Measurements from ENCODE around the gene SNAI3.

SNAI3 gene

DNA sequence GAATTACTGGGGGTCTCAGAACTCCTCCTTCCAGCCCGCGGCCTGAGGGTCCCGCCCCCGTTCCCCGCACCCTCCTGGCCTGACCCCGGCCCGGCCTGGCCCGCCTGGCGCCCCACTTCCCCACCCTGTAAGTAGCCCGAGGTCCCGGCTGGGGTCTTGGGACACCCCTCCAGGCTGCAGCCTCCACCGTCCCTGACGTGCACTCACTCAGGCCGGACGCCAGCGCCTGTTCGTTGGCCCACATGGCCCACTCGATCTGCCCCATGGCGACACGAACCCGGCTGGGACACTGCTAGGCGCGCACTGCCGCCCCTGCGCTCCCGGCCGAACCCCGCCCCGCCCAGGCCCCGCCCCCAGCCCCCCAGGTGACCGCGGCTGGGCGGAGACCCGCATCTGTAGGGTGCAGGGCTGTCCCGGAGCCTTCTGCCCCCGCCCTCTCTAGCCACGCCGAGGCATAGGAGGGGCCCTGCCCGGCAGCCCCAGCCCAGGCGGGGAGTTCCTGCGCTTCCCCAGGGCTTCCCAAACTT is 35.5 kb downstream of the SNAI3 start, which contains the start of gene CYBA:
Gene CYBA (minus strand): TSS at position 305 of the 527 bp plus-strand sequence. CDS start 40 bp downstream, at position 265.
- DNase-seq (ENCODE audit: low read depth) = peak; percentile 58

DNA sequence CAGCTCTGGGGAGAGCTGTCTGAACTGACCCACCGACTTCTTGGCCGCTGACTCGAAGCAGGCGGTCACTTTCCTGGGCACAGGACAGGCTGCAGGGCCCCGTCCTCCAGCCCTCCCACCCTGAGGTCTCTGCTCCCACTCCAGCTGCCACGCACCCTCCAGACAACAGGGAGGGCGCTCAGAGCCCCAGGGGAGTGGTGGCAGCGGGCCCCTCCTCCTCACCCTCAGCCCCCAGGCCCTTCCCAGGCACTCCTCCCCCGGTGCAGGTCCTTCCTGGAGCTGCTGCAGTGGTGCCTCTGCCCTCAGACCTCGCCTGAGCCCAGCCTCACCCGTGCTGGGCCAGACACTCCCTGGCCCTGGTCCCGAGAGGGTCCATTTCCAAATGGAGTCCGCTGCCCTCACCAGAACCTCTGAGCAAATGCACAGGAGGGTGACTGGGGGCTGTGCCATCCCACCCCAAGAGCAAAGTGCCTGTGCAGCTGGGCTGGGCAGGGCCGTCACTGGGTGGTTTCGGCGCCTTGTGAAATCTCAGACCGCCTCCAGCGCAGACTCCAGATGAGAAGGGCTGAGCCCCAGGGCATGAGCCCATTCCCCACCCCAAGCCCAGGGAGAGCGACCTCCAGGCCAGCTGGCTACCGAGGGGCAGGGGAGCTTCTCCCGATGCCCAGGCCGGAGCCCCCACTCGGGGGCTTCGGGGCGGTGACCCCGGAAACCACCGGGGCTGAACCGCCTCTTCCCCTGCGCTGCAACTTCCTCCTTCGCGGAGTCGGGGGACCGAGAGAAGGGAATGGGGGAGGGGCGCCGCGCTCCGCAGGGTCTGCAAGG is 36.2 kb downstream of the SNAI3 start:
- no peak for DNase-seq (ENCODE audit: low read depth)

DNA sequence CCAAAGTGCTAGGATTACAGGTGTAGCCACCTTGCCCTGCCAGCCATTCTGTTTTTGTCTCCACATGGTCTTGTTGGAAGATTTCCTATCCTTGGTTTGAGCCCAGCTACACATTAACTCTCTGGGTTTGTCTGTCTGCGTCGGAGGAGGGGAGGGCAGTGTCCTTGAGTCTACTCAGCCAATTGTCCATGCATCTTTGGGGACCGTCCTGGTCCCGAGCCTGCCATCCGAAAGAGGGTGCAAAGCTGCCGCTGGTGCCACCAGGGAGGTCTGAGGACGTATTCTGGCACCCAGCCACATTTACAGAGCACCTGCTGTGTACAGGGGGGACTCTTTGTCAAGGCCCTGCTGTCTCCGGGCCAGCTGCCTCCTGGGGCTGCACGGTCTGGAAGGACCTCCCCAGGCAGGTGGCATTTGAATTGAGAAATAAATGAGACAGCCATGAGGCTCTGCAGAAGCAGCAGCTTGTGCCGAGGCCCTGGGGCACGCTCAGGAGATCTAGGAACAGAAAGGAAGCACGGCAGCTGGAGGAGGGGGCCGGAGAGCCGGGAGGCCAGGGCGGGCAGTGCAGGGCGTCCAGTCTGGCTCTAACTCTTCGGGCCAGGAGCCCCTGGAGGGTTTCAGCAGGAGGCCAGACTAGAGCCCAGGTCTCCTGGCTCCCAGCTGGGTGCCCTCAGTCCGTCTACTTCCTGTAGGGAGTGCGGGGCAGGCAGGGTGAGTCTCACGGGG is 36.9 kb downstream of the SNAI3 start:
- DNase-seq (ENCODE audit: low read depth) = no peak

DNA sequence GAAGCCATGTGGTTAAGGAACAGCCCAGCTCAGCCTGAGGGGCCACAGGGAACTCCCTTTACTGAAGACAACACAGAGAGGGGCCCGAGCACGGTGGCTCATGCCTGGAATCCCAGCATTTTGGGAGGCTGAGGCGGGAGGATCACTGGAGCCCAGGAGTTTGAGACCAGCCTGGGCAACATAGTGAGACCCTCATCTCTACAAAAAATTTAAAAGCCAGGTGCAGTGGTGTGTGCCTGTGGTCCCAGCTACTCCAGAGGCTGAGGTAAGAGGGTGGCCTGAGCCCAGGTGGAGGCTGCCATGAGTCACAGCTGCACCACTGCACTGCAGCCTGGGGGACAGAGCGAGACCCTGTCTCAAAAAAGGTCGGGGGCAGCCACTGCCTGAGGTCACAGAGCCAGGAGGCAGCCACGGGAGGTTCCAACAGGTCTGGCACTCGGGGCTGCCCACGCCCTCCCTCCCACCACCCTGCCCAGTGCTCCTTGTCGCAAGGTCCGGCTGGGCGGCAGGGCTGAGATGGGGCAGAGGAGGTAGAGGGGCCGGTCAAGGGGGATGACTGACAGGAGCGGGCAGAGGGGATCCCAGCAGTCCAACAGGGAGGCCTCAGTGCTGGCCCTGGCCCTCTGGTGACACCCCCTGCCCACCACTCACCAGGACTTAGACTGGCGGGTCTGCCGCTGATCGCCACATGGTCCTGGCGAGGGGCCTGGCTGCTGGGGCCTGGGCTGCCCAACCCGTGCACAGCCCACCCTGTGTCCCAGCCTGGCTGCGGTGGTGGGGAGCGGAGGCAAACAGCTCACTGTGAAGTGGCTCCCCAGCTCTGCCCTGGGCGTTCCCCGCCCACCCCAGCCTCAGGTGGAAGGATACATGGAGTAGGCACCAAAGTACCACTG is 38.9 kb downstream of the SNAI3 start:
- DNase-seq (ENCODE audit: low read depth) = no peak

DNA sequence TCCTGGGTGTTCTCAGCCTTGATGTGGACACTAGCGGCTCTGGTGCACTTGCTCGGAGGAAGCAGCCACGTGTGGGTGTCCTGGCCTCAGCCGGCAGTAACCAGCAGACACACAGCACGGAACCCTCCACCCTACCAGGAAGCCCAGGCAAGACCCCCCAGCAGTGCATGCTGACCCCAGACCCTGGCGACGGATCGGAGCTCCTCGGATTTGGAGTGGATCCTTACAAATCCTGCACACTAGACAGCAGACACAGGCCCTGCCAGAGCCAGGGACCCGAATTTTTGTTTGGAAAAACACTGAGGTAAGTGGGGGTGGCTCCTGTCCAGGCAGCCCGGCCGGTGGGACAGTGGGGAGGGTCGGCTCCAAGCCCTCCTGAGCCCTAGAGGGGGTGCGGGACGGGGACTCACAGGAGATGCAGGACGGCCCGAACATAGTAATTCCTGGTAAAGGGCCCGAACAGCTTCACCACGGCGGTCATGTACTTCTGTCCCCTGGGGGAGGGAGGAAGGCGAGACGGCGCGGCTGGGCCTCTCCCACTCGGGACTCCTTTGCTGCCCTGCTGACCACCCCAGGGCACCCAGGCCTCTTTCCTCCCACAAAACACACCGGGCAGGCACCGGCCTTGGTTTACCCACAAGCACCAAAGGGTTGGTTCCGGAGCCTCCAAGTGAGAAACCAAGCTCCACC is 39.8 kb downstream of the SNAI3 start:
- no peak for DNase-seq (ENCODE audit: low read depth)

DNA sequence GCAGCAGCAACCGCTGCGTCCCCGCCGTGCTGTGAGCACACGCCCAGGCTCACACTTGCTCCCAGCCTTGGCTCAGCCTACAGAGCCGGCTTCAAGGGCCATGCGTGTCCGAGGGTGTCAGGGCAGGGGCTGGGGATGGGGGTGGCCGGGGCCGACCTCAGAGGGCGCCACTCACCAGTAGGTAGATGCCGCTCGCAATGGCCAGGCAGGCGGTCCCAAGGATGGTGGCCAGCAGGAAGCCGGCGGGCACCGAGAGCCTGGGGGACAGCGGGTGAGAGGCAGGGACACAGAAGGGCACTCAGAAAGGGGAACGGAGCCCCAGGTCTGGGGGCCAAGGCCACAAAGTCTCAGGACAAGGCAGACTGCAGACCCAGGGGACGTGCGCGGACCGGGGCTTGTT is 40.4 kb downstream of the SNAI3 start:
- no peak for DNase-seq (ENCODE audit: low read depth)

DNA sequence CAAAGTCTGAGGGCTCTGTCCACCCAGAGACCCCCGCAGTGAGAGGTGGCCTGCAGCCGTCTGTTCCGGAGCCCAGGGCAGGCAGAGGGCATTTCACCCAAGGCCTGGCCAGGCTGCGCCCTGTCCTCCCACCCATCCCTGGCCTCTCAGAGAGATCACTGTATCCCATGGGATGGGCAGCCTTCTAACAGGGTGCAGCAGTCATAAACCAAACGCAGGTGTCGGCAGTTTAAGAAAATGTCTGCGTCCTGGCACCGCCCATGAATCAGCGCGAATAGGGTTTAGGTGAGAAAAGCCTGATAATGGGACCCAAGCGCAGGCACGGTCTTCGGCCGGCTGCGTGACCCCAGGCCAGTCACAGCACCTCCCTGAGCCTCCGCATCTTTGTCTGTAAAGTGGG is 40.9 kb downstream of the SNAI3 start:
- DNase-seq (ENCODE audit: low read depth) = no peak

DNA sequence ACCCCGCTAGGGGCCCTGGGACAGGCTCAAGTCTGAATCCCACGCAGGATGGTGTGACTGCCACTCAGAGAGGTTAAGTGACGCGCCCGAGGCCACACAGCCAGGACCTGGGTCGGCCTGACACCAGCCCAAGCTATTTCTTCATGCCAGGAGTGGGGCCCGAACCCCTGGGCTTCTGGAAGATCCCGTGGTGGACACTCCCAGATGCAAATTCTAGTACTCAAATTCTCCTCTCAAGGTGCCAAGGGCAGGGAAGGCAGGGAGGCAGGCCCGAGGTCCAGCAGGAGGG is 42.7 kb downstream of the SNAI3 start:
- no peak for DNase-seq (ENCODE audit: low read depth)

DNA sequence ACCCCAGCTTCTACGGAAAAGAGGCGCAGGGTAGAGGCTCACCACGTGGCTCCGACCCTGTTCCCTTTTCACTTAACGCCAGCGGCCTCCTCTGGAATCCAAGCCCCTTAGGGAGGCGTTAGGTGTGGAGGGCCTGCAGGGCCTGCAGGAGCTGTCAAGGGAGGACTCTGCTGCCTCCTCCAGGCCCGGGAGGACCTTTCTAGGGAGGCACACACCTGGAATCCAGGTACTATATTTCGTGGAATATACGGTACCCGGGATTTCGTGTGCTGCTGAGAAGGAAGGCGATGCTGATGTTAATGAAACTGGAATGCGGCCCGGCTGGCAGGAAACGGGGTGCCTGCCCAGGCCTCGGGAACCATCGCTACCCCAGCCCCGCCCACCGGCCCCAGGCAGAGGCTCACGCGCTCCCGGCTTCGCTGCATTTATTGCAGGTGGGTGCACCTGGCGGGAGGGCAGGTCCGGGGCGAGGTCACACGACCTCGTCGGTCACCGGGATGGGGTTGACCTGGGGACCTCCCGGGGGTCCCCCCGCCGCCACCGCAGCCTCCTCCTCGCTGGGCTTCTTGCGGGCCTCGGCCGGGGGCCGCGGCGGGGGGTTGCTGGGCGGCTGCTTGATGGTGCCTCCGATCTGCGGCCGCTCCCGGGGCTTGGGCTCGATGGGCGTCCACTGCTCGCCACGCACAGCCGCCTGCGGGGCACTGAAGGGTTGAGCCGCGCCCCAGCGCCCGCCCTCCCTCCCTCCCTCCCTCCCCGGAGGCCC is 43.2 kb downstream of the SNAI3 start:
- no peak for DNase-seq (ENCODE audit: low read depth)

DNA sequence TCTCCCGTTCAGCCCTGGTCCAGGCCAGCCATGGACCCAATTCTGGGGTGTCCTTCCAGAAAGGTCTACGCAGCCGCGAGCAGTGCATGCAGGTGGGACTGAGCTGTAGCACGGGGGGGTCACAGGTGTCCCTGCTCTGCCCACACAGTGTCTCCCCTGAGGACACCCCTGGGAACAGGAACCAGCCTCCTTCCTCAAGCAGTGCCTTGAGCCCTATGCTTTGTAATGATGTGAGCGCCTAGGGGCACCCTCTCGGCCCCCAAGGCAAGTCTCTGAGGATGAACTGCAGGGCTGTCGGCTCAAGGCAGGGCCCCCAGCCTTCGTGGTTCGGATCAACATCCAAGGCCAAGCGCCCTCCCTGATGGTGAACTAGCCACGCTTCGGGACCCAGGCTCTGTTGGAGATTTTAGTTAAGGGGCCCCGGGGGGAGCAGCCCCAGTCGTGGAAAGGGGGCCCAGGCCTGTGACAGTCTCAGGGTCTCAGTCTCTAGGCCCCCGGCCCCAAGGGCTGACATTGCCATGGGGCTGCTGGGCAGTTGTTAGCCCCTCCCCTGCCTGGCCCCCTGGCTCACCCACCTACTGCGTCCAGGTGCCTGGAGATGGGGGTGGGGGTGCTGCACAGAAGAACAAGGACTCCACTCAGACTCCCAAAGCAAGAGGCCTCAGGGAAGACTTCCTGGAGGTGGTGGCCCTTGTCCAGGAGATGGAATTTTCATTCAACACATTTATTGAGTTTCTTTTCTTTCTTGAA is 45.6 kb downstream of the SNAI3 start:
- no peak for DNase-seq (ENCODE audit: low read depth)

DNA sequence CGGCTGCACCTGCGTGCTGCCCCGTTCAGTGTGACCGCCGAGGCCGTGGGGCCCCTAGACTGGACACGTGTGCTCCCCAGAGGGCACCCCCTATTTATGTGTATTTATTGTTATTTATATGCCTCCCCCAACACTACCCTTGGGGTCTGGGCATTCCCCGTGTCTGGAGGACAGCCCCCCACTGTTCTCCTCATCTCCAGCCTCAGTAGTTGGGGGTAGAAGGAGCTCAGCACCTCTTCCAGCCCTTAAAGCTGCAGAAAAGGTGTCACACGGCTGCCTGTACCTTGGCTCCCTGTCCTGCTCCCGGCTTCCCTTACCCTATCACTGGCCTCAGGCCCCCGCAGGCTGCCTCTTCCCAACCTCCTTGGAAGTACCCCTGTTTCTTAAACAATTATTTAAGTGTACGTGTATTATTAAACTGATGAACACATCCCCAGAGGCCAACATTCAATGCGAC is 46.2 kb downstream of the SNAI3 start:
- DNase-seq (ENCODE audit: low read depth) = no peak

DNA sequence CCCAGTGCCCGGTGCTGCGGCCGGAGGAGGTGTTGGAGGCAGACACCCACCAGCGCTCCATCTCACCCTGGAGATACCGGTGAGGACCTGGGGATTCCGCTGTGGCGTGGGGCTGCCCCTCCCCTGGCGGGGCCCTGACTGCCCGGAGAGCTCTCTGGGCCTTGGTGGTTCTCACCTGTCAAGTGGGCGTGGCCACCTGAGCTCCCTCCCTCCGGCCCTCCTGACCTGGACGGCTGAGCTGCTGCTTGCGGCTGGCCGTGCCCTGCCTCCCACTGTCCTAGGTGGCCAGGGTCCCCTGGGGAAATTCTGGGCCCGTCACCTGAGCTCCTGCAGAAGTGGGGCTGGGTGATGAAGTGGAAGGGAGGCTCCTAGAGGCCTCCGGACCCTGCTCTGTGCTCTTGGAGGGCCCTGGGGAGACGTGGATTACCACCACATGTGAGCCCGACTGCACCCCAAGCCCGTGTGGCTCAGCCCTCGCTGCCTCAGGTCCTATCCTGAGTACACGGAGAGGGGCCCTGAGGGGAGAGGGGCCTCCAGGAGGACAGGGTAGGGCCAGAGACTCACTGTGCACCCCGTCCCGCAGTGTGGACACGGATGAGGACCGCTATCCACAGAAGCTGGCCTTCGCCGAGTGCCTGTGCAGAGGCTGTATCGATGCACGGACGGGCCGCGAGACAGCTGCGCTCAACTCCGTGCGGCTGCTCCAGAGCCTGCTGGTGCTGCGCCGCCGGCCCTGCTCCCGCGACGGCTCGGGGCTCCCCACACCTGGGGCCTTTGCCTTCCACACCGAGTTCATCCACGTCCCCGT is 46.9 kb downstream of the SNAI3 start:
- DNase-seq (ENCODE audit: low read depth) = no peak

DNA sequence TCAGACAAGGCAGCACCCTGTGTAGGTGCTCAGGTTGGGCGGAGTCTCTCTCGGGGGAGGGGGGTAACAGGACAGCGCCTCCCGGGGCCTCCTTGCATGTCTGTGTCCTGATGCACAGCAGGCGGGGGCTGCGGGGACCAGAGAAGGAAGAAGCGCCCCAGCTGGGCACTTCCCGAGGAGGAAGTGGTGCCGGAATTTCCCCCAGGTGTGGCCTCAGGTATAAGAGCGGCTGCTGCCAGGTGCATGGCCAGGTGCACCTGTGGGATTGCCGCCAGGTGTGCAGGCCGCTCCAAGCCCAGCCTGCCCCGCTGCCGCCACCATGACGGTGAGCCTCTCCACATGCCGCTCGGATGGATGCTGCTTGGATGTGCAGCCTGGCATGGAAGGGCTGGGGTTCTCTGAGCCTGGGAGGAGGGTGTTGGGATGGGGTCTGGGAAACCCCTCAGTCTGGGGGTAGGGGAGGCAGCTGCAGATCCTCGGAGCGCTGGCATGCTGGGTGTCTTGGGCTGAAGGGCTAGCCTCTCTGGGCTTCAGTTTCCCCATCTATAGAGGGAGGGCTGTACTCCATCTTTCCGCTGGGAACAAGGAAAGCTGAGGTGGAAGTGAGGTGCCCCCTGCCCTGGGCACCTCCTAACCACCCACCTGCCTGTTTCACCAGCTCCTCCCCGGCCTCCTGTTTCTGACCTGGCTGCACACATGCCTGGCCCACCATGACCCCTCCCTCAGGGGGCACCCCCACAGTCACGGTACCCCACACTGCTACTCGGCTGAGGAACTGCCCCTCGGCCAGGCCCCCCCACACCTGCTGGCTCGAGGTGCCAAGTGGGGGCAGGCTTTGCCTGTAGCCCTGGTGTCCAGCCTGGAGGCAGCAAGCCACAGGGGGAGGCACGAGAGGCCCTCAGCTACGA is 47.7 kb downstream of the SNAI3 start, which contains the start of gene IL17C:
Gene IL17C (plus strand): TSS at position 250 of the 908 bp plus-strand sequence. CDS start 70 bp downstream, at position 320.
- DNase-seq (ENCODE audit: low read depth) = no peak

DNA sequence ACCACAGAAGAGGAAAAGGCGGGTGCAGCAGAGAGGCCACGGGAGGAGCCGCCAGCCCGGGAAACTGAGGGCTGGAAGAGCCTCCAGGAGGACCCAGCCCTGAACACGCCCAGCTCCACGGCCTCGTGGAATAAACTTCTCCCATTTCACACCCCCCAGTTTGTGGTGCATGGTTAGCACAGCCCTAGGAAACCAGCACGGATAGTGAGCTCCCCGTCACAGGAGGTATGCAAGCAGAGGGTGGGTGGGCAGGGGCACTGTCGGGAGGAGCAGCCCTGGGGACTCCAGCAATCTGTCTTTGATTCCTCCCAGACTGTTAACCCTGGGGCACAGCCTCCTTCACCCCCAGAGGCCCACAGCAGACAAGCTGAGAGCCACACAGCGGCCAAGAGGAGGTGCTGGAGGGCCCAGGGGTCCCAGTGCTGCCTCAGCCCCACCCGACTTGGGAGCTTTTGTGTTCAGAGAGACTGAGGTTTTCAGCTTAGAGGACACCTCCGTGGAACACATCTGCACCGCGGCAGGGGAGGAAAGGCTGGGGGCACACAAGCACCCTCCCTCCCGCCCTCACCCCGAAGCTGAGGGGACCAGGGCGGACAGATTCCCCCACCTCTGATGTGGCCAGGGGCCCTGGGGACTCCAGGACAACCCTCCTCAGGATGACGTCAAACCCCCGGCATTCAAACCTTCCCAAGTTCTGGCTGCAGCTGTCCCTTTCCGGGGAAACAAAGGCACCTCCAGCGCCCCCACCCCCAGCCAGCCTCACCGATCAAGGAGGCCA is 49.6 kb downstream of the SNAI3 start:
- no peak for DNase-seq (ENCODE audit: low read depth)

DNA sequence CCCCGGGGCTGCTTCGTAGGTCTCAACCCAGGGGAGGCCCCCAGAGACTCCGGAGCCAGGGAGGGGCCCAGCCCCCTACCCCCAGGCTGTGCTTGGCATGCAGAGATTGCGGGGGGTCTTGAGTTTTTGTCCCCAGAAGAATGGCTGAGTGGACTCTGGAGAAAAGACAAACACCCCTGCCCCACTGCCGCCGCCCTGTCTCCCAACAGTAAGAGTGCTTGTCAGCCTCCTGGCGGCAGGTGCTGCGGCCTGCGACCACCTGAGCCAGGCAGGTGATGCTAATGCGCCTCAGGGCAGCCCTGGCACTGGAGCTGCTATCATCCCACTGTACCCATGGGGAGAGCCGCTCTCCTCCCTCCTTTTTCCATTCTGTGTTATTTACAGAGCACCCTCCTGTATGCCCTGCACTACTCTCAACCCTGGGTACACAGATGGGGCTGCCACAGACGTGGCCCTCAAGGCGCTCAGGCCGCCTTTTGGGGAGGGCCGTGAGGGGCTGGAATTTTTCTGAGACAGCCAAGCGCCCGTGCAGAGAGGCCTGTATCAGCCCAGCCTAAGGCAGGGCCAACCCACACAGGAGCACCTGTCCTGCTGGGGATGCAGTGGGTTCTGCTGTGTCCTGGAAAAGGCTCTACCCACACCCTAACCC is 50.5 kb downstream of the SNAI3 start:
- DNase-seq (ENCODE audit: low read depth) = no peak

DNA sequence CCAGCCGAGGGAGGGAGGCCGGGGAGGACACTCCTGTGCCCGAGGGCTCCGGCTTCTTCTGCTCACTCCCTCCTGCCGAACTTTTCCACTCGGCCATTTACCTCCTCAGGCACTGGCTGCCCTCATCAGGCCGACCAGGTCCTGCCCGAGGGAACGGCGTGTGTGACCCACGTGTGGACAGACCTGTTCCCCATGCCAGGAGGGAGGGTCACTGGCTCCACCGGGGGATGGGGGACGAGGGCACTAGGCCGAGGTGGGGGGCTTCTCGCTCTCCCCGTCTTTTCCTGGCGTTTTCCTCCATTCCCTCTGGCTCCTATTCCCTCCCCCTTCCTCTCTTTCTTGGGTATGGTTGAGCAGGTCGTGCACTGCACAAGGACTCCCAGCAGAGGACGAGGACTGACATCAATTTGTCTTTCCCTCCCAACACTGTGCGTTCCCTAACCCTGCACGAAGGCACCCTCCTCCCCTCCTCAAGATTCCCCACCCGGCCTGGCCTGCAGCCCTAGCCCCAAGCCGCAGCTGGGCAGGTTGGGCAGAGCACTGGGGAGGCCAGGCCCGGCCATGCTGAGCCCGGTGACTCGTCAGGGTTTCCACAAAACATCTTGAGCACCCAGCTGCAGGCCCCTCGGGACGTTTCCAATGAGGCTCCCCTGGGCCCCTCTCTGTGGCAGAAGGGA is 51.2 kb downstream of the SNAI3 start:
- DNase-seq (ENCODE audit: low read depth) = no peak

Measured in stimulated activated CD4-positive, alpha-beta T cell treated with anti-CD3 and anti-CD28 coated beads, Interleukin-2, amount 100 ng/mL, for 4 hours (primary cell).